GM10248 (cell line): Measurements from ENCODE around the gene PPP2R2C.

Experiments used
- CTCF ChIA-PET: fragments of 300-600 bp; sonication (Branson Sonifier 250); formaldehyde crosslinking; extraction: SDS; loops from one replicate; lab custom pipeline; 2021; ENCODE audit warnings: antibody characterized with exemption; lab: Yijun Ruan, JAX
- POLR2A ChIA-PET: fragments of 350-650 bp; sonication (Branson Sonifier 250); formaldehyde crosslinking; extraction: SDS; loops from one replicate; lab custom pipeline; 2020; ENCODE audit warnings: antibody characterized with exemption; lab: Yijun Ruan, JAX
- DNase-seq: peaks from one replicate; pipeline ENCODE4 v3.0.0; 2012; ENCODE audit errors: extremely low spot score
- CTCF ChIP-seq: IDR thresholded peaks from 2 replicates; pipeline ENCODE4 v1.5.1; 2012; ENCODE audit warnings: mild to moderate bottlenecking, low read depth; ENCODE audit errors: extremely low read depth, missing control alignments, control extremely low read depth

PPP2R2C gene

GRCh38 chr4:6393544-6394475 is 78.6 kb downstream of the PPP2R2C start:
- no peak for DNase-seq
- TF ChIP-seq CTCF = no peak
- POLR2A ChIA-PET = no interaction called here
- CTCF ChIA-PET = no interaction called here

- POLR2A ChIA-PET = no interaction called here
- no peak for DNase-seq
- CTCF ChIA-PET = no interaction called here
- TF ChIP-seq CTCF = no peak
Observed at GRCh38 chr4:6393066-6393465, 79.3 kb downstream of the PPP2R2C start.

GRCh38 chr4:6392407-6392806 is 80.0 kb downstream of the PPP2R2C start:
- POLR2A ChIA-PET = no interaction called here

GRCh38 chr4:6391852-6392188 is 80.6 kb downstream of the PPP2R2C start:
- no peak for DNase-seq
- POLR2A ChIA-PET = no interaction called here
- CTCF ChIA-PET = interaction anchor here (0.8 kb wide), 1 partner anchor 12 kb away, joined by 3 read pairs; no protein-coding TSS in a partner anchor
- no peak for TF ChIP-seq CTCF

More at GRCh38 chr4:6392407-6392806, 80.0 kb downstream of the PPP2R2C start:
- no peak for TF ChIP-seq CTCF
- CTCF ChIA-PET = no interaction called here
- no peak for DNase-seq

- ChIA-PET CTCF (interaction anchor here (0.8 kb wide), 1 partner anchor 12 kb away, joined by 3 read pairs; no protein-coding TSS in a partner anchor), POLR2A (no interaction called here)
- TF ChIP-seq CTCF = no peak
- no peak for DNase-seq
Observed at GRCh38 chr4:6391186-6391851, 81.1 kb downstream of the PPP2R2C start.

GRCh38 chr4:6390356-6390755 is 82.1 kb downstream of the PPP2R2C start:
- no peak for DNase-seq
- TF ChIP-seq CTCF = no peak
- ChIA-PET POLR2A (no interaction called here), CTCF (interaction anchor here (1.3 kb wide), 1 partner anchor 9 kb away, joined by 3 read pairs; no protein-coding TSS in a partner anchor)
